Measurements from ENCODE around the gene NGF.

DNA sequence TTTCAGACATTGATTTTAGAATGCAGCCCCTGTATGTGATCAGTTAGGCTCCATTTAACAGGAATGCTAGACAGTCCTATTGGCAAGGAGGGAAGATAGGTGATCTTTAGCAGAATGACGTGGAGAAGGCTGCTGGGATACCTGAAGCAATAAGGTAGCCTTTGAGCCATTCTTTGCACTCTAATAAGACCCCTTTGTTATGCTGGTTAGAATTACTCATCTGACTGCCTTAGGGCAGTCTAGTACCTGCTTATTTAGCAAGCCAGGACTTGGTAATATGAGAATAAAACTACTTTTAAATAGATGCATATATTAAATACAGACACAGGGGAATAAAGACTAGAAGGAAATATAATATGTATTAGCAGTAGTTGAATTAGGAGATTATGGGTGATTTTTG is 29.1 kb downstream of the NGF start:
- no peak for TF ChIP-seq POLR2A (IDR thresholded peaks at IDR 0.05)
- TF ChIP-seq, protein P1, sequence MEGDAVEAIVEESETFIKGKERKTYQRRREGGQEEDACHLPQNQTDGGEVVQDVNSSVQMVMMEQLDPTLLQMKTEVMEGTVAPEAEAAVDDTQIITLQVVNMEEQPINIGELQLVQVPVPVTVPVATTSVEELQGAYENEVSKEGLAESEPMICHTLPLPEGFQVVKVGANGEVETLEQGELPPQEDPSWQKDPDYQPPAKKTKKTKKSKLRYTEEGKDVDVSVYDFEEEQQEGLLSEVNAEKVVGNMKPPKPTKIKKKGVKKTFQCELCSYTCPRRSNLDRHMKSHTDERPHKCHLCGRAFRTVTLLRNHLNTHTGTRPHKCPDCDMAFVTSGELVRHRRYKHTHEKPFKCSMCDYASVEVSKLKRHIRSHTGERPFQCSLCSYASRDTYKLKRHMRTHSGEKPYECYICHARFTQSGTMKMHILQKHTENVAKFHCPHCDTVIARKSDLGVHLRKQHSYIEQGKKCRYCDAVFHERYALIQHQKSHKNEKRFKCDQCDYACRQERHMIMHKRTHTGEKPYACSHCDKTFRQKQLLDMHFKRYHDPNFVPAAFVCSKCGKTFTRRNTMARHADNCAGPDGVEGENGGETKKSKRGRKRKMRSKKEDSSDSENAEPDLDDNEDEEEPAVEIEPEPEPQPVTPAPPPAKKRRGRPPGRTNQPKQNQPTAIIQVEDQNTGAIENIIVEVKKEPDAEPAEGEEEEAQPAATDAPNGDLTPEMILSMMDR (IDR thresholded peaks at IDR 0.05) = no peak

All from thyroid gland (tissue), 4 donors.